SU-DHL-6 (cell line): ENCODE data around the gene JMJD4.

Source experiments
- H2AFZ ChIP-seq: fragments of 200-600 bp; sonication (generic); 2 replicates; pipeline ENCODE4 v1.6.1; 2014; ENCODE audit warnings: low read depth, mild to moderate bottlenecking, moderate library complexity, mixed read lengths, antibody characterized with exemption, low read length; ENCODE audit not compliant: severe bottlenecking
- H3F3A ChIP-seq: fragments of 200-600 bp; shearing (Covaris generic); 2 replicates; pipeline ENCODE4 v1.6.0; 2016; ENCODE audit warnings: antibody characterized with exemption, mild to moderate bottlenecking; ENCODE audit not compliant: insufficient read depth
- H3K27ac ChIP-seq: fragments of 200-600 bp; sonication (generic); 2 replicates; pipeline ENCODE4 v1.5.1; 2016; ENCODE audit warnings: low read depth, mild to moderate bottlenecking, low read length, moderate library complexity, mixed read lengths
- H3K27me3 ChIP-seq: fragments of 200-600 bp; sonication (generic), shearing (Covaris generic); 2 replicates; pipeline ENCODE4 v1.6.0; 2014; ENCODE audit warnings: mild to moderate bottlenecking, low read length
- H3K36me3 ChIP-seq: fragments of 200-600 bp; sonication (generic); 2 replicates; pipeline ENCODE4 v1.6.1; 2014; ENCODE audit warnings: mild to moderate bottlenecking, low read length, mixed read lengths
- H3K4me2 ChIP-seq: fragments of 300-600, 200-600 bp; shearing (Covaris generic), sonication (generic); 2 replicates; pipeline ENCODE4 v1.6.0; 2014; ENCODE audit warnings: low read length, low read depth, mild to moderate bottlenecking; ENCODE audit not compliant: poor library complexity, severe bottlenecking
- H3K4me3 ChIP-seq: fragments of 200-600 bp; sonication (generic); 2 replicates; pipeline ENCODE4 v1.5.1; 2014; ENCODE audit warnings: antibody characterized with exemption, low read length, mild to moderate bottlenecking, mixed read lengths; ENCODE audit not compliant: insufficient read depth, poor library complexity, severe bottlenecking
- H3K79me2 ChIP-seq: fragments of 200-600 bp; sonication (generic); 2 replicates; pipeline ENCODE4 v1.6.1; 2014; ENCODE audit warnings: mild to moderate bottlenecking, low read length, moderate library complexity; ENCODE audit not compliant: insufficient read depth
- H3K9ac ChIP-seq: fragments of 200-600 bp; sonication (generic); 2 replicates; pipeline ENCODE4 v1.7.0; 2014; ENCODE audit warnings: mild to moderate bottlenecking, low read length
- H3K9me2 ChIP-seq: fragments of 200-600 bp; sonication (generic); replicated peaks from 2 replicates; pipeline ENCODE4 v1.6.1; 2014; ENCODE audit warnings: low read length; ENCODE audit not compliant: insufficient read depth
- H3K9me3 ChIP-seq: fragments of 200-600 bp; sonication (generic); 2 replicates; pipeline ENCODE4 v1.6.1; 2014; ENCODE audit warnings: low read length, mixed read lengths; ENCODE audit not compliant: insufficient read depth
- H4K20me1 ChIP-seq: fragments of 200-600 bp; sonication (generic); 2 replicates; pipeline ENCODE4 v1.6.1; 2014; ENCODE audit warnings: low read depth, mild to moderate bottlenecking, antibody characterized with exemption, low read length, moderate library complexity, mixed read lengths
- EZH2phosphoT487 ChIP-seq: fragments of 200-600 bp; sonication (generic), shearing (Covaris generic); conservative IDR thresholded peaks from 2 replicates; pipeline ENCODE4 v1.6.1; 2018; ENCODE audit warnings: mild to moderate bottlenecking, antibody characterized with exemption, low read length, moderate library complexity, mixed read lengths
- TF ChIP-seq, protein P1 (sequence below): fragments of 200-600 bp; sonication (generic); IDR thresholded peaks from one replicate; pipeline ENCODE4 v1.5.1; 2017; ENCODE audit warnings: antibody characterized with exemption, mild to moderate bottlenecking, low read length, moderate library complexity; ENCODE audit not compliant: insufficient read depth, poor library complexity, severe bottlenecking

Gene JMJD4

GRCh38 chr1:227747948-227748495 lies 12.9 kb upstream of the JMJD4 start:
- H3K79me2 ChIP-seq: peaks cover 17% of the 10 kb centered on the region
- H3F3A ChIP-seq: no peaks in the 10 kb centered on the region
- H2AFZ ChIP-seq: no peak overlapping the region
- no peaks in the 10 kb centered on the region for H4K20me1 ChIP-seq
- H3K9ac ChIP-seq: no peak overlapping the region
- no peaks in the 10 kb centered on the region for H3K9me2 ChIP-seq
- H3K9me3 ChIP-seq: no peaks in the 10 kb centered on the region
- TF ChIP-seq, protein P1, sequence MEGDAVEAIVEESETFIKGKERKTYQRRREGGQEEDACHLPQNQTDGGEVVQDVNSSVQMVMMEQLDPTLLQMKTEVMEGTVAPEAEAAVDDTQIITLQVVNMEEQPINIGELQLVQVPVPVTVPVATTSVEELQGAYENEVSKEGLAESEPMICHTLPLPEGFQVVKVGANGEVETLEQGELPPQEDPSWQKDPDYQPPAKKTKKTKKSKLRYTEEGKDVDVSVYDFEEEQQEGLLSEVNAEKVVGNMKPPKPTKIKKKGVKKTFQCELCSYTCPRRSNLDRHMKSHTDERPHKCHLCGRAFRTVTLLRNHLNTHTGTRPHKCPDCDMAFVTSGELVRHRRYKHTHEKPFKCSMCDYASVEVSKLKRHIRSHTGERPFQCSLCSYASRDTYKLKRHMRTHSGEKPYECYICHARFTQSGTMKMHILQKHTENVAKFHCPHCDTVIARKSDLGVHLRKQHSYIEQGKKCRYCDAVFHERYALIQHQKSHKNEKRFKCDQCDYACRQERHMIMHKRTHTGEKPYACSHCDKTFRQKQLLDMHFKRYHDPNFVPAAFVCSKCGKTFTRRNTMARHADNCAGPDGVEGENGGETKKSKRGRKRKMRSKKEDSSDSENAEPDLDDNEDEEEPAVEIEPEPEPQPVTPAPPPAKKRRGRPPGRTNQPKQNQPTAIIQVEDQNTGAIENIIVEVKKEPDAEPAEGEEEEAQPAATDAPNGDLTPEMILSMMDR: no peak
- TF ChIP-seq EZH2phosphoT487: no peak
- no peak overlapping the region for H3K4me3 ChIP-seq
- no peaks in the 10 kb centered on the region for H3K36me3 ChIP-seq
- H3K27ac ChIP-seq: no peak overlapping the region
- H3K4me2 ChIP-seq: no peak overlapping the region
- no peaks in the 10 kb centered on the region for H3K27me3 ChIP-seq

- no peaks in the 10 kb centered on the region for H3K36me3 ChIP-seq
- H3K9me2 ChIP-seq: no peaks in the 10 kb centered on the region
- H3F3A ChIP-seq: no peaks in the 10 kb centered on the region
- no peak overlapping the region for H2AFZ ChIP-seq
- no peaks in the 10 kb centered on the region for H4K20me1 ChIP-seq
- H3K27me3 ChIP-seq: no peaks in the 10 kb centered on the region
- no peak overlapping the region for H3K4me3 ChIP-seq
- H3K27ac ChIP-seq: no peak overlapping the region
- H3K9me3 ChIP-seq: no peaks in the 10 kb centered on the region
- no peak overlapping the region for H3K4me2 ChIP-seq
- no peak for TF ChIP-seq EZH2phosphoT487
- TF ChIP-seq, protein P1: no peak
- H3K79me2 ChIP-seq: peaks cover 18% of the 10 kb centered on the region
- H3K9ac ChIP-seq: no peak overlapping the region
Measured at GRCh38 chr1:227747382-227747781, 12.3 kb upstream of the JMJD4 start.

GRCh38 chr1:227746676-227747075 lies 11.6 kb upstream of the JMJD4 start:
- Histone ChIP-seq H3K9me2 (no peaks in the 10 kb centered on the region), H4K20me1 (no peaks in the 10 kb centered on the region), H3K27me3 (no peaks in the 10 kb centered on the region), H3K4me3 (no peak overlapping the region), H3K9me3 (no peaks in the 10 kb centered on the region), H3K79me2 (peaks cover 21% of the 10 kb centered on the region), H2AFZ (no peak overlapping the region), H3K27ac (no peak overlapping the region), H3K4me2 (no peak overlapping the region), H3K9ac (no peak overlapping the region), H3F3A (no peaks in the 10 kb centered on the region), H3K36me3 (no peaks in the 10 kb centered on the region)
- no peak for TF ChIP-seq EZH2phosphoT487
- TF ChIP-seq, protein P1: no peak
